SK-N-SH (cell line): ENCODE data around the gene TMEM63C. TPM values are rescaled to one million over a fixed set of nuclear protein-coding genes. Genes with fewer than 3 reads are reported as not detected.

Experiments used
- CTCF ChIA-PET: fragments of 300-600, 350-600 bp; formaldehyde crosslinking; extraction: SDS; loops from one replicate; lab custom pipeline; 2021; lab: Yijun Ruan, JAX
- POLR2A ChIA-PET: fragments of 350-600 bp; sonication (Branson Sonifier 250); formaldehyde crosslinking; extraction: SDS; loops from one replicate; lab custom pipeline; 2020; ENCODE audit warnings: antibody characterized with exemption, inconsistent platforms; lab: Yijun Ruan, JAX
- DNase-seq: peaks from one replicate; pipeline ENCODE4 v3.0.0; 2012
- H2AFZ ChIP-seq: fragments of 200-600 bp; sonication (generic); 2 replicates; pipeline ENCODE4 v1.8.1; 2016; ENCODE audit warnings: antibody characterized with exemption, mild to moderate bottlenecking, low read depth
- H3F3A ChIP-seq: fragments of 200-600 bp; sonication (generic); replicated peaks from 2 replicates; pipeline ENCODE3; 2016; ENCODE audit warnings: antibody characterized with exemption, mild to moderate bottlenecking; ENCODE audit not compliant: insufficient read depth
- H3K27ac ChIP-seq, 2 experiments: fragments of 200-500 bp in 1 of 2; fragments of 200-600 bp in 1 of 2; sonication (Bioruptor generic) in 1 of 2; sonication (generic), shearing (Covaris generic) in 1 of 2; 2 replicates each; pipeline versions ENCODE4 v1.5.1 to v1.6.1; 2014 to 2016; ENCODE audit warnings: low read depth in 2 of 2, inconsistent platforms in 1 of 2, low read length in 1 of 2, mild to moderate bottlenecking in 1 of 2, mixed read lengths in 1 of 2
- H3K27me3 ChIP-seq: fragments of 200-600 bp; sonication (generic), shearing (Covaris generic); 2 replicates; pipeline ENCODE4 v1.6.1; 2016; ENCODE audit warnings: mixed run types; ENCODE audit not compliant: insufficient read depth
- H3K36me3 ChIP-seq, 2 experiments: fragments of 200-500 bp in 1 of 2; fragments of 200-600 bp in 1 of 2; sonication (Bioruptor generic) in 1 of 2; sonication (generic) in 1 of 2; replicated peaks in 1 of 2; 2 replicates each; pipeline versions ENCODE3 to v1.5.1; 2014 to 2016; ENCODE audit warnings: low read length in 1 of 2, mild to moderate bottlenecking in 1 of 2; ENCODE audit not compliant: insufficient read depth in 2 of 2, control insufficient read depth in 1 of 2
- H3K4me1 ChIP-seq, 2 experiments: fragments of 200-500 bp in 1 of 2; fragments of 200-600 bp in 1 of 2; sonication (Bioruptor generic) in 1 of 2; sonication (generic), shearing (Covaris generic) in 1 of 2; 2 replicates each; pipeline versions ENCODE4 v1.5.1 to v1.6.1; 2014 to 2016; ENCODE audit warnings: low read depth in 1 of 2, low read length in 1 of 2, mixed run types in 1 of 2; ENCODE audit not compliant: insufficient read depth in 2 of 2, control insufficient read depth in 1 of 2
- H3K4me2 ChIP-seq: fragments of 200-600 bp; sonication (generic), shearing (Covaris generic); 2 replicates; pipeline ENCODE4 v1.6.1; 2017; ENCODE audit warnings: mixed run types
- H3K4me3 ChIP-seq, 2 experiments: fragments of 200-500 bp in 1 of 2; fragments of 200-600 bp in 1 of 2; sonication (Bioruptor generic) in 1 of 2; sonication (generic), shearing (Covaris generic) in 1 of 2; 2 replicates each; pipeline versions ENCODE4 v1.5.1 to v1.8.1; 2014 to 2016; ENCODE audit warnings: low read depth in 2 of 2, inconsistent platforms in 1 of 2, low read length in 1 of 2, mild to moderate bottlenecking in 1 of 2, mixed read lengths in 1 of 2, moderate library complexity in 1 of 2
- H3K79me2 ChIP-seq: fragments of 200-600 bp; sonication (generic); 2 replicates; pipeline ENCODE4 v1.8.1; 2017; ENCODE audit warnings: mild to moderate bottlenecking; ENCODE audit not compliant: insufficient read depth
- H3K9ac ChIP-seq: fragments of 200-600 bp; sonication (generic); 2 replicates; pipeline ENCODE4 v1.6.1; 2017; ENCODE audit warnings: mixed run types
- H3K9me2 ChIP-seq: fragments of 200-600 bp; sonication (generic); 2 replicates; pipeline ENCODE4 v1.6.1; 2017; ENCODE audit warnings: mixed run types
- H3K9me3 ChIP-seq: fragments of 200-600 bp; sonication (generic); 2 replicates; pipeline ENCODE4 v1.6.1; 2017; ENCODE audit warnings: mixed run types, mild to moderate bottlenecking, moderate library complexity
- H4K20me1 ChIP-seq: fragments of 200-600 bp; sonication (generic); 2 replicates; pipeline ENCODE4 v1.6.1; 2017; ENCODE audit warnings: mild to moderate bottlenecking, mixed run types; ENCODE audit not compliant: insufficient read depth
- EP300 ChIP-seq, 2 experiments: IDR thresholded peaks; 2 replicates each; pipeline versions ENCODE4 v1.4.0 to v1.6.1; 2012; ENCODE audit warnings: borderline replicate concordance in 1 of 2, low read depth in 1 of 2, low read length in 1 of 2
- FOSL2 ChIP-seq: IDR thresholded peaks from 2 replicates; pipeline ENCODE4 v1.4.0; 2012; ENCODE audit warnings: low read depth, mild to moderate bottlenecking, moderate library complexity, borderline replicate concordance
- FOXM1 ChIP-seq: IDR thresholded peaks from 2 replicates; pipeline ENCODE4 v1.4.0; 2012; ENCODE audit warnings: low read depth, mild to moderate bottlenecking
- IRF3 ChIP-seq: fragments of 150-350 bp; IDR thresholded peaks from 2 replicates; pipeline ENCODE4 v1.6.1; 2016; ENCODE audit warnings: mild to moderate bottlenecking, low read depth, low read length
- MXI1 ChIP-seq: IDR thresholded peaks from 2 replicates; pipeline ENCODE4 v1.6.1; 2012; ENCODE audit warnings: mild to moderate bottlenecking, low read depth, low read length, improper control_type of control experiment
- RXRA ChIP-seq: IDR thresholded peaks from 2 replicates; pipeline ENCODE4 v1.4.0; 2012; ENCODE audit warnings: low read depth, mild to moderate bottlenecking, borderline replicate concordance
- SMC3 ChIP-seq: IDR thresholded peaks from 2 replicates; pipeline ENCODE4 v1.6.1; 2012; ENCODE audit warnings: low read depth, low read length, improper control_type of control experiment
- TAF1 ChIP-seq: IDR thresholded peaks from 2 replicates; pipeline ENCODE4 v1.6.1; 2012; ENCODE audit warnings: low read depth, mild to moderate bottlenecking, low read length, moderate library complexity, borderline replicate concordance
- TEAD4 ChIP-seq: IDR thresholded peaks from 2 replicates; pipeline ENCODE4 v1.4.0; 2012; ENCODE audit warnings: mild to moderate bottlenecking, borderline replicate concordance; ENCODE audit not compliant: insufficient read depth
- YY1 ChIP-seq: IDR thresholded peaks from 2 replicates; pipeline ENCODE4 v1.4.0; 2012; ENCODE audit warnings: low read depth, mild to moderate bottlenecking
- WGBS: methylation state at CpG from one replicate; pipeline ENCODE4 v1.1.6; 2017; ENCODE audit warnings: low lambda C conversion rate; 5-methylcytosine and 5-hydroxymethylcytosine counted together
- polyA plus RNA-seq, 3 experiments: library from polyadenylated mRNA; depleted of rRNA; stranded (reverse); fragments of >200 nt; gene quantifications; 2 replicates each; pipeline ENCODE4 v1.2.3, GENCODE V29; 2012
- TF ChIP-seq, protein P1 (sequence below): fragments of 200-600 bp; sonication (generic); IDR thresholded peaks from 2 replicates; pipeline ENCODE4 v1.6.1; 2017; ENCODE audit warnings: antibody characterized with exemption, mild to moderate bottlenecking, moderate library complexity
- TF ChIP-seq, protein P2 (sequence below): IDR thresholded peaks from 2 replicates; pipeline ENCODE4 v1.4.0; 2012; ENCODE audit warnings: low read depth, borderline replicate concordance
- TF ChIP-seq, protein P3 (sequence below): IDR thresholded peaks from 2 replicates; pipeline ENCODE4 v1.4.0; 2012; ENCODE audit warnings: low read depth, borderline replicate concordance
- TF ChIP-seq, protein P4 (sequence below): fragments of 150-350 bp; IDR thresholded peaks from 2 replicates; pipeline ENCODE4 v1.6.1; 2017; ENCODE audit warnings: antibody characterized with exemption, low read length, low read depth, borderline replicate concordance

The TMEM63C gene
- polyA plus RNA-seq, 1 of the 3 experiments (the other 2 are of a cell fraction): 0.25 TPM

DNA sequence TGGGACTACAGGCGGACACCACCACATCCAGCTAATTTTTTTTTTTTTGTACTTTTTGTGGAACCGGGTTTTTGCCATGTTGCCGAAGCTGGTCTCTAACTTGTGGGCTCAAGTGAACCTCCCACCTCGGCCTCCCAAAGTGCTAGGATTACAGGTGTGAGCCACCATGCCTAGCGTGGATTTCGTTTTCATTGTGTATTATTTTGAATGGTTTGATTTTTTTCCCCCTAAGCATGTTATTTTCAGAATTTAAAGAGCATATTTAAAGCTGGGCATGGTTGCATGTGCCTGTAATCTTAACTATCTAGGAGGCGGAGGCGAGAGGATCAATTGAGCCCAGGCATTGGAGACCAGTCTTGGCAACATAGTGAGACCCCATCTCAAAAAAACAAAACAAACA, 13.1 kb downstream of the TMEM63C start:
- no peak overlapping the region for H3K27ac ChIP-seq
- H3K9me3 ChIP-seq: no peaks in the 10 kb centered on the region
- H3K79me2 ChIP-seq: no peaks in the 10 kb centered on the region
- no peak for DNase-seq
- peaks cover 3% of the 10 kb centered on the region; the same call in 1 of the 2 replicates for H3K27me3 ChIP-seq
- H4K20me1 ChIP-seq: no peaks in the 10 kb centered on the region
- H3K4me3 ChIP-seq: no peak overlapping the region
- H2AFZ ChIP-seq: no peak overlapping the region
- no peak overlapping the region for H3K9ac ChIP-seq
- no peaks in the 10 kb centered on the region for H3F3A ChIP-seq
- H3K36me3 ChIP-seq: no peaks in the 10 kb centered on the region
- no peaks in the 10 kb centered on the region for H3K9me2 ChIP-seq
- no peak overlapping the region for H3K4me2 ChIP-seq
- ChIA-PET POLR2A (no interaction called here), CTCF (interaction anchor here (1.1 to 3.2 kb wide), 3 partner anchors 9 to 50 kb away, joined by 3 to 18 read pairs (median 4); no protein-coding TSS in a partner anchor)
- no peaks in the 10 kb centered on the region for H3K4me1 ChIP-seq
- WGBS: 63% methylated on average over 8 of the region's 8 CpGs
- TF ChIP-seq, protein P1, sequence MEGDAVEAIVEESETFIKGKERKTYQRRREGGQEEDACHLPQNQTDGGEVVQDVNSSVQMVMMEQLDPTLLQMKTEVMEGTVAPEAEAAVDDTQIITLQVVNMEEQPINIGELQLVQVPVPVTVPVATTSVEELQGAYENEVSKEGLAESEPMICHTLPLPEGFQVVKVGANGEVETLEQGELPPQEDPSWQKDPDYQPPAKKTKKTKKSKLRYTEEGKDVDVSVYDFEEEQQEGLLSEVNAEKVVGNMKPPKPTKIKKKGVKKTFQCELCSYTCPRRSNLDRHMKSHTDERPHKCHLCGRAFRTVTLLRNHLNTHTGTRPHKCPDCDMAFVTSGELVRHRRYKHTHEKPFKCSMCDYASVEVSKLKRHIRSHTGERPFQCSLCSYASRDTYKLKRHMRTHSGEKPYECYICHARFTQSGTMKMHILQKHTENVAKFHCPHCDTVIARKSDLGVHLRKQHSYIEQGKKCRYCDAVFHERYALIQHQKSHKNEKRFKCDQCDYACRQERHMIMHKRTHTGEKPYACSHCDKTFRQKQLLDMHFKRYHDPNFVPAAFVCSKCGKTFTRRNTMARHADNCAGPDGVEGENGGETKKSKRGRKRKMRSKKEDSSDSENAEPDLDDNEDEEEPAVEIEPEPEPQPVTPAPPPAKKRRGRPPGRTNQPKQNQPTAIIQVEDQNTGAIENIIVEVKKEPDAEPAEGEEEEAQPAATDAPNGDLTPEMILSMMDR: no peak
- no peak for TF ChIP-seq YY1
- TF ChIP-seq, protein P2, sequence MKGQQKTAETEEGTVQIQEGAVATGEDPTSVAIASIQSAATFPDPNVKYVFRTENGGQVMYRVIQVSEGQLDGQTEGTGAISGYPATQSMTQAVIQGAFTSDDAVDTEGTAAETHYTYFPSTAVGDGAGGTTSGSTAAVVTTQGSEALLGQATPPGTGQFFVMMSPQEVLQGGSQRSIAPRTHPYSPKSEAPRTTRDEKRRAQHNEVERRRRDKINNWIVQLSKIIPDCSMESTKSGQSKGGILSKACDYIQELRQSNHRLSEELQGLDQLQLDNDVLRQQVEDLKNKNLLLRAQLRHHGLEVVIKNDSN: no peak
- no peak for TF ChIP-seq TEAD4
- TF ChIP-seq, protein P3, sequence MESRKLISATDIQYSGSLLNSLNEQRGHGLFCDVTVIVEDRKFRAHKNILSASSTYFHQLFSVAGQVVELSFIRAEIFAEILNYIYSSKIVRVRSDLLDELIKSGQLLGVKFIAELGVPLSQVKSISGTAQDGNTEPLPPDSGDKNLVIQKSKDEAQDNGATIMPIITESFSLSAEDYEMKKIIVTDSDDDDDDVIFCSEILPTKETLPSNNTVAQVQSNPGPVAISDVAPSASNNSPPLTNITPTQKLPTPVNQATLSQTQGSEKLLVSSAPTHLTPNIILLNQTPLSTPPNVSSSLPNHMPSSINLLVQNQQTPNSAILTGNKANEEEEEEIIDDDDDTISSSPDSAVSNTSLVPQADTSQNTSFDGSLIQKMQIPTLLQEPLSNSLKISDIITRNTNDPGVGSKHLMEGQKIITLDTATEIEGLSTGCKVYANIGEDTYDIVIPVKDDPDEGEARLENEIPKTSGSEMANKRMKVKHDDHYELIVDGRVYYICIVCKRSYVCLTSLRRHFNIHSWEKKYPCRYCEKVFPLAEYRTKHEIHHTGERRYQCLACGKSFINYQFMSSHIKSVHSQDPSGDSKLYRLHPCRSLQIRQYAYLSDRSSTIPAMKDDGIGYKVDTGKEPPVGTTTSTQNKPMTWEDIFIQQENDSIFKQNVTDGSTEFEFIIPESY: no peak
- no peak for TF ChIP-seq IRF3
- no peak for TF ChIP-seq EP300 (IDR thresholded peaks at IDR 0.05; ENCODE audit: borderline replicate concordance in 1 of 2, low read depth in 1 of 2, low read length in 1 of 2)
- TF ChIP-seq, protein P4, sequence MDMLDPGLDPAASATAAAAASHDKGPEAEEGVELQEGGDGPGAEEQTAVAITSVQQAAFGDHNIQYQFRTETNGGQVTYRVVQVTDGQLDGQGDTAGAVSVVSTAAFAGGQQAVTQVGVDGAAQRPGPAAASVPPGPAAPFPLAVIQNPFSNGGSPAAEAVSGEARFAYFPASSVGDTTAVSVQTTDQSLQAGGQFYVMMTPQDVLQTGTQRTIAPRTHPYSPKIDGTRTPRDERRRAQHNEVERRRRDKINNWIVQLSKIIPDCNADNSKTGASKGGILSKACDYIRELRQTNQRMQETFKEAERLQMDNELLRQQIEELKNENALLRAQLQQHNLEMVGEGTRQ: no peak
- no peak for TF ChIP-seq MXI1
- TF ChIP-seq FOXM1: no peak
- no peak for TF ChIP-seq TAF1
- TF ChIP-seq FOSL2: no peak
- TF ChIP-seq SMC3: no peak
- no peak for TF ChIP-seq RXRA
